HepG2 (cell line): ENCODE results near the gene MGAT1. TPM values are rescaled to one million over a fixed set of nuclear protein-coding genes. Genes with fewer than 3 reads are reported as not detected.

Experiments used
- GABPA ChIP-seq, 2 experiments: IDR thresholded peaks; 2 replicates each; pipeline ENCODE4 v1.6.1; 2011 to 2016; ENCODE audit warnings: low read depth in 2 of 2, low read length in 1 of 2, missing biosample characterization in 1 of 2, missing genetic modification characterization in 1 of 2
- MBD4 ChIP-seq: IDR thresholded peaks from 2 replicates; pipeline ENCODE4 v1.6.1; 2012; ENCODE audit warnings: low read length, inconsistent platforms, borderline replicate concordance
- PHF21A ChIP-seq: sonication (generic); formaldehyde crosslinking; IDR thresholded peaks from 2 replicates; pipeline ENCODE4 v1.5.0; 2020; ENCODE audit warnings: mild to moderate bottlenecking, missing genetic modification reagents
- STAG1 ChIP-seq: sonication (generic); formaldehyde crosslinking; IDR thresholded peaks from 2 replicates; pipeline ENCODE4 v1.4.0; 2020; ENCODE audit warnings: missing genetic modification reagents
- TOE1 ChIP-seq: sonication (generic); formaldehyde crosslinking; IDR thresholded peaks from 2 replicates; pipeline ENCODE4 v1.4.0; 2020; ENCODE audit warnings: mild to moderate bottlenecking, missing genetic modification reagents
- YEATS4 ChIP-seq: sonication (generic); formaldehyde crosslinking; IDR thresholded peaks from 2 replicates; pipeline ENCODE4 v1.4.0; 2020; ENCODE audit warnings: missing genetic modification reagents, borderline replicate concordance
- ZBTB8A ChIP-seq: sonication (generic); formaldehyde crosslinking; IDR thresholded peaks from 2 replicates; pipeline ENCODE4 v1.4.0; 2020; ENCODE audit warnings: mild to moderate bottlenecking, low read depth, missing genetic modification reagents, borderline replicate concordance
- ZEB1 ChIP-seq: IDR thresholded peaks from 2 replicates; pipeline ENCODE4 v1.6.1; 2012; ENCODE audit warnings: mild to moderate bottlenecking, low read depth, inconsistent platforms; ENCODE audit not compliant: insufficient replicate concordance
- ZFP36 ChIP-seq: fragments of 150-350 bp; IDR thresholded peaks from 2 replicates; pipeline ENCODE4 v1.6.1; 2018; ENCODE audit warnings: borderline replicate concordance, low read length, low read depth; ENCODE audit not compliant: partially characterized antibody
- ZNF441 ChIP-seq: sonication (generic); formaldehyde crosslinking; IDR thresholded peaks from 2 replicates; pipeline ENCODE4 v1.7.0; 2021; ENCODE audit warnings: missing genetic modification reagents, borderline replicate concordance
- ZNF761 ChIP-seq: sonication (generic); formaldehyde crosslinking; conservative IDR thresholded peaks from 2 replicates; pipeline ENCODE4 v1.4.0; 2020; ENCODE audit warnings: mild to moderate bottlenecking, missing genetic modification reagents
- ZSCAN22 ChIP-seq: sonication (generic); formaldehyde crosslinking; IDR thresholded peaks from 2 replicates; pipeline ENCODE4 v1.4.0; 2020; ENCODE audit warnings: mild to moderate bottlenecking, missing genetic modification reagents
- polyA plus RNA-seq, 8 experiments: library from polyadenylated mRNA; depleted of rRNA in 3 of 8; stranded (reverse) in 7 of 8; unstranded in 1 of 8; fragments of >200 nt; fragmentation: Illumina TruSeq in 4 of 8; extraction: Trizol in 4 of 8; gene quantifications; 2 replicates each; pipeline versions ENCODE4 v1.2.1 to v1.2.3, GENCODE V29; 2011 to 2016; ENCODE audit warnings: low read depth in 4 of 8, missing spikeins in 1 of 8, mixed read lengths in 1 of 8; ENCODE audit not compliant: insufficient read depth in 1 of 8
- total RNA-seq, 5 experiments: library from RNA; depleted of rRNA; stranded (reverse); fragments of >200 nt; fragmentation: Illumina TruSeq; extraction: Trizol; gene quantifications; 2 replicates each; pipeline ENCODE4 v1.2.3, GENCODE V29; 2016; ENCODE audit warnings: low read depth in 1 of 5
- TF ChIP-seq, protein P1 (sequence below): sonication (generic); formaldehyde crosslinking; conservative IDR thresholded peaks from 2 replicates; pipeline ENCODE4 v1.4.0; 2020; ENCODE audit warnings: mild to moderate bottlenecking, missing genetic modification reagents, moderate library complexity
- TF ChIP-seq, protein P2 (sequence below): sonication (generic); formaldehyde crosslinking; IDR thresholded peaks from 2 replicates; pipeline ENCODE4 v1.5.1; 2020; ENCODE audit warnings: mild to moderate bottlenecking, missing genetic modification reagents, borderline replicate concordance
- TF ChIP-seq, protein P3 (sequence below): IDR thresholded peaks from 2 replicates; pipeline ENCODE4 v1.6.1; 2016; ENCODE audit warnings: low read depth, borderline replicate concordance
- TF ChIP-seq, protein P4 (sequence below): sonication (generic); formaldehyde crosslinking; IDR thresholded peaks from 2 replicates; pipeline ENCODE4 v1.4.0; 2020; ENCODE audit warnings: missing genetic modification reagents

MGAT1 gene
- total and polyA plus RNA-seq, 2 of the 13 experiments (the other 11 are each of a cell fraction or from before 2014, with no cell fraction given): 50.1 to 55.3 TPM

DNA sequence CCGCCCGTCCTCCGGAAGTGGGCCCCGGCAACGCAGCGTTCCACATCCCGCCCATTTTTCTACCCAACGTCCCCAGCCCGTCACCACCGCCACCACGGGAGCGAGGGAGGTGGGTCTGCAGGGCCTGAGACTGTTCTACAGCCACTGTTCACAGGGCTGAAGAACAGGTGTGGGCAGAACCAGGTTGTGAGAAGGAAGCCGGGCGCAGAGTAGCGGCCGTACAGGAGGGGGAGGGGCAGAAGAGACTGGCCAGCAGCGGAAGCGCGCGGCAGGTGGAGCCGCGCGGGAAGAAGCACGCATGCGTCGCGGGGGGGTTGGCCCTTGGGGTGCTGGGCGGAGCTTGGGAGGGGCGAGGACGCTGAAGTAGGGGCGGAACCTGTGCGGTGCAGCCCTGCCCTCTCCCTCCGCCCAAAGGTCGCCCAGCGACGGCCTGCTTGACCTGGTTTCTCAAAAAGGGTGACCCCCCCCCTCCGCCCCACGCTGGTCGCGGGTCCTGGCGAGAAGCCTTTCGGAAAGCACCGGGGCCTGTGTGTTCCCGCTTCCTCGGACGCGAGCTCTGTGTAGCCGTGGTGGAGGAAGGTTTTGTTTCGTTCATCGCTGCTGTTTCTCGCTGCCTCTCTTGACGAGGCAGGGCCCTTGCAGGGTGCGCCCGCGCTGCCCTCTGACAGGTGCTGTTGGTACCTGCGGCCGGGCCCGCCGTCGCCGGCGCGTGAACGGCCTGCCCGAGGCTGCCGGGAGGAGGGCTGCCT lies 7.8 kb upstream of the MGAT1 start (continued):
- TF ChIP-seq, protein P1, sequence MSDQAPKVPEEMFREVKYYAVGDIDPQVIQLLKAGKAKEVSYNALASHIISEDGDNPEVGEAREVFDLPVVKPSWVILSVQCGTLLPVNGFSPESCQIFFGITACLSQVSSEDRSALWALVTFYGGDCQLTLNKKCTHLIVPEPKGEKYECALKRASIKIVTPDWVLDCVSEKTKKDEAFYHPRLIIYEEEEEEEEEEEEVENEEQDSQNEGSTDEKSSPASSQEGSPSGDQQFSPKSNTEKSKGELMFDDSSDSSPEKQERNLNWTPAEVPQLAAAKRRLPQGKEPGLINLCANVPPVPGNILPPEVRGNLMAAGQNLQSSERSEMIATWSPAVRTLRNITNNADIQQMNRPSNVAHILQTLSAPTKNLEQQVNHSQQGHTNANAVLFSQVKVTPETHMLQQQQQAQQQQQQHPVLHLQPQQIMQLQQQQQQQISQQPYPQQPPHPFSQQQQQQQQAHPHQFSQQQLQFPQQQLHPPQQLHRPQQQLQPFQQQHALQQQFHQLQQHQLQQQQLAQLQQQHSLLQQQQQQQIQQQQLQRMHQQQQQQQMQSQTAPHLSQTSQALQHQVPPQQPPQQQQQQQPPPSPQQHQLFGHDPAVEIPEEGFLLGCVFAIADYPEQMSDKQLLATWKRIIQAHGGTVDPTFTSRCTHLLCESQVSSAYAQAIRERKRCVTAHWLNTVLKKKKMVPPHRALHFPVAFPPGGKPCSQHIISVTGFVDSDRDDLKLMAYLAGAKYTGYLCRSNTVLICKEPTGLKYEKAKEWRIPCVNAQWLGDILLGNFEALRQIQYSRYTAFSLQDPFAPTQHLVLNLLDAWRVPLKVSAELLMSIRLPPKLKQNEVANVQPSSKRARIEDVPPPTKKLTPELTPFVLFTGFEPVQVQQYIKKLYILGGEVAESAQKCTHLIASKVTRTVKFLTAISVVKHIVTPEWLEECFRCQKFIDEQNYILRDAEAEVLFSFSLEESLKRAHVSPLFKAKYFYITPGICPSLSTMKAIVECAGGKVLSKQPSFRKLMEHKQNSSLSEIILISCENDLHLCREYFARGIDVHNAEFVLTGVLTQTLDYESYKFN (CRISPR knock-in tag): peak; percentile 65
- TF ChIP-seq TOE1 (no peak), ZFP36 (no peak), PHF21A (peak; percentile 77; the same call in 1 of the 2 replicates), ZNF761 (CRISPR knock-in tag) (peak; percentile 90), ZBTB8A (CRISPR knock-in tag) (peak; percentile 93; the same call in 1 of the 2 replicates), GABPA (IDR thresholded peaks at IDR 0.05; ENCODE audit: low read depth, low read length) (no peak), GABPA (CRISPR knock-in tag; IDR thresholded peaks at IDR 0.05; ENCODE audit: low read depth) (peak; percentile 91), ZSCAN22 (CRISPR knock-in tag) (peak; percentile 65; the same call in 1 of the 2 replicates), ZEB1 (no peak), ZNF441 (CRISPR knock-in tag) (peak; percentile 66), MBD4 (no peak), STAG1 (CRISPR knock-in tag) (no peak), YEATS4 (peak; percentile 93)
- TF ChIP-seq, protein P2, sequence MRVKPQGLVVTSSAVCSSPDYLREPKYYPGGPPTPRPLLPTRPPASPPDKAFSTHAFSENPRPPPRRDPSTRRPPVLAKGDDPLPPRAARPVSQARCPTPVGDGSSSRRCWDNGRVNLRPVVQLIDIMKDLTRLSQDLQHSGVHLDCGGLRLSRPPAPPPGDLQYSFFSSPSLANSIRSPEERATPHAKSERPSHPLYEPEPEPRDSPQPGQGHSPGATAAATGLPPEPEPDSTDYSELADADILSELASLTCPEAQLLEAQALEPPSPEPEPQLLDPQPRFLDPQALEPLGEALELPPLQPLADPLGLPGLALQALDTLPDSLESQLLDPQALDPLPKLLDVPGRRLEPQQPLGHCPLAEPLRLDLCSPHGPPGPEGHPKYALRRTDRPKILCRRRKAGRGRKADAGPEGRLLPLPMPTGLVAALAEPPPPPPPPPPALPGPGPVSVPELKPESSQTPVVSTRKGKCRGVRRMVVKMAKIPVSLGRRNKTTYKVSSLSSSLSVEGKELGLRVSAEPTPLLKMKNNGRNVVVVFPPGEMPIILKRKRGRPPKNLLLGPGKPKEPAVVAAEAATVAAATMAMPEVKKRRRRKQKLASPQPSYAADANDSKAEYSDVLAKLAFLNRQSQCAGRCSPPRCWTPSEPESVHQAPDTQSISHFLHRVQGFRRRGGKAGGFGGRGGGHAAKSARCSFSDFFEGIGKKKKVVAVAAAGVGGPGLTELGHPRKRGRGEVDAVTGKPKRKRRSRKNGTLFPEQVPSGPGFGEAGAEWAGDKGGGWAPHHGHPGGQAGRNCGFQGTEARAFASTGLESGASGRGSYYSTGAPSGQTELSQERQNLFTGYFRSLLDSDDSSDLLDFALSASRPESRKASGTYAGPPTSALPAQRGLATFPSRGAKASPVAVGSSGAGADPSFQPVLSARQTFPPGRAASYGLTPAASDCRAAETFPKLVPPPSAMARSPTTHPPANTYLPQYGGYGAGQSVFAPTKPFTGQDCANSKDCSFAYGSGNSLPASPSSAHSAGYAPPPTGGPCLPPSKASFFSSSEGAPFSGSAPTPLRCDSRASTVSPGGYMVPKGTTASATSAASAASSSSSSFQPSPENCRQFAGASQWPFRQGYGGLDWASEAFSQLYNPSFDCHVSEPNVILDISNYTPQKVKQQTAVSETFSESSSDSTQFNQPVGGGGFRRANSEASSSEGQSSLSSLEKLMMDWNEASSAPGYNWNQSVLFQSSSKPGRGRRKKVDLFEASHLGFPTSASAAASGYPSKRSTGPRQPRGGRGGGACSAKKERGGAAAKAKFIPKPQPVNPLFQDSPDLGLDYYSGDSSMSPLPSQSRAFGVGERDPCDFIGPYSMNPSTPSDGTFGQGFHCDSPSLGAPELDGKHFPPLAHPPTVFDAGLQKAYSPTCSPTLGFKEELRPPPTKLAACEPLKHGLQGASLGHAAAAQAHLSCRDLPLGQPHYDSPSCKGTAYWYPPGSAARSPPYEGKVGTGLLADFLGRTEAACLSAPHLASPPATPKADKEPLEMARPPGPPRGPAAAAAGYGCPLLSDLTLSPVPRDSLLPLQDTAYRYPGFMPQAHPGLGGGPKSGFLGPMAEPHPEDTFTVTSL (CRISPR knock-in tag): peak; percentile 75
- TF ChIP-seq, protein P3, sequence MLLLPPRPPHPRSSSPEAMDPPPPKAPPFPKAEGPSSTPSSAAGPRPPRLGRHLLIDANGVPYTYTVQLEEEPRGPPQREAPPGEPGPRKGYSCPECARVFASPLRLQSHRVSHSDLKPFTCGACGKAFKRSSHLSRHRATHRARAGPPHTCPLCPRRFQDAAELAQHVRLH (CRISPR knock-in tag): no peak
- TF ChIP-seq, protein P4, sequence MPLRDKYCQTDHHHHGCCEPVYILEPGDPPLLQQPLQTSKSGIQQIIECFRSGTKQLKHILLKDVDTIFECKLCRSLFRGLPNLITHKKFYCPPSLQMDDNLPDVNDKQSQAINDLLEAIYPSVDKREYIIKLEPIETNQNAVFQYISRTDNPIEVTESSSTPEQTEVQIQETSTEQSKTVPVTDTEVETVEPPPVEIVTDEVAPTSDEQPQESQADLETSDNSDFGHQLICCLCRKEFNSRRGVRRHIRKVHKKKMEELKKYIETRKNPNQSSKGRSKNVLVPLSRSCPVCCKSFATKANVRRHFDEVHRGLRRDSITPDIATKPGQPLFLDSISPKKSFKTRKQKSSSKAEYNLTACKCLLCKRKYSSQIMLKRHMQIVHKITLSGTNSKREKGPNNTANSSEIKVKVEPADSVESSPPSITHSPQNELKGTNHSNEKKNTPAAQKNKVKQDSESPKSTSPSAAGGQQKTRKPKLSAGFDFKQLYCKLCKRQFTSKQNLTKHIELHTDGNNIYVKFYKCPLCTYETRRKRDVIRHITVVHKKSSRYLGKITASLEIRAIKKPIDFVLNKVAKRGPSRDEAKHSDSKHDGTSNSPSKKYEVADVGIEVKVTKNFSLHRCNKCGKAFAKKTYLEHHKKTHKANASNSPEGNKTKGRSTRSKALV: no peak
